ENCODE data around the gene RNF175.
A peak's percentile ranks its signal among the peaks of the same experiment; 100 is the strongest.

RNF175 gene

GRCh38 chr4:153745651-153746050, 14.2 kb downstream of the RNF175 start:
- DNase-seq (ENCODE audit: low spot score) = no peak

DNA sequence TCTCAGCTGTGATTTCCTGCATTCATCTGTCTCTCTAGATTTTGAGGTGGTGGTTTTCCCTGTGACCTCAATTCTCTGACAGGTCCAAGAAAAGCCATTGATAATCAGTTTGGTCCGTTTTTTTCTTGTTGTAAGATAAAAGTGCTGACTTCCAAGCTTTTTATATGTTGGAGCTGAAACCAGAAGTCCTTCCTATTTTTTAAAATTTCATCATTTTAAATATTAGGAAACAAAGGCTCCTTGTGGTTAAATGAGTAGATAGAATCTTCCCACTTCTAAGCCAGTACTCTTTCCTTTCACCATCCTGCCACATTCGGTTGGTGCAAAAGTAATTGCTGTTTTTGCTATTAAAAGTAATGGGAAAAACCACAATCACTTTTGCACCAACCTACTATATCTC, 18.3 kb downstream of the RNF175 start:
- DNase-seq (ENCODE audit: low spot score) = no peak

- no peak for DNase-seq (ENCODE audit: low spot score)
These were observed 23.8 kb downstream of the RNF175 start for GRCh38 chr4:153735906-153736461.

- DNase-seq (ENCODE audit: low spot score) = peak; percentile 12
These were observed 25.9 kb downstream of the RNF175 start for GRCh38 chr4:153733751-153734448.

GRCh38 chr4:153731239-153731638, 28.6 kb downstream of the RNF175 start:
- DNase-seq (ENCODE audit: low spot score) = no peak

GRCh38 chr4:153729895-153730294, 29.9 kb downstream of the RNF175 start:
- DNase-seq (ENCODE audit: low spot score) = no peak

DNA sequence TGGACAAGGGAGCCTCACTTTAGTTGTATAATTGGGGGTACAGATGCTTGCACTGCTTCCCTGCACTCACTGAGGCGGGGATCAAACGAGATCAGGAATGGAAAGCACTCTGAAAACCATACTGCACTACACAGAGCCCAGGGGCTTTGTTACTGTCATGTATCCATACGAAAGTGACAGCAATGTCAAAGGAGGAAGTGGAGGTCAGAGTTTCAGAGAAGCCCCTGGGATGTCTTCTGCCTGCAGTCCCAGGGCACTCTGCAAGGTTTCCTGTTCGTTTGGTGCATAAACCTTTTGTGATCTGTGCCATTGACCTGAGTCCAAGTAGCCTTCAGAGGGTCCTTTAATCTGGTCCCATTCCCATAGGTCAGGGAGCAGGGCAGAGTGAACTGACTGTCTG, 31.2 kb downstream of the RNF175 start:
- no peak for DNase-seq (ENCODE audit: low spot score)

DNA sequence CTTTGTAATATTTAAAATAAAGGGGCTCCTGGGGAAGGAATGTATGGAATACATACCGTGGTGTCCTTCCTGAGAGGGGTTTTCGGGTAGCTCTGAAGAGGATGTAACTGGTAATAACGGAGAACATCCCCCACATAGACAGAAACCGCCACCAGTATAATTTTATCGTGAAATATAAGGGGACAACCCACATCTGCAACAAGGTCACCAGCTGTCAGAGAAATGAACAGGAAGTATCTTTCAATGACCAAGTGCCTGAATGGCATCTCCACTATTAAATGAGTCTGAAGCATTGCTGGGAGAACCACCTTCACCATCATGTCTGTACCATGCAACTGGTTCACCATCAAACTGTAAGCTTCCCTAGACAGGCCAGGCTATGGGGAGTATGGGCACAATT, 31.7 kb downstream of the RNF175 start:
- no peak for DNase-seq (ENCODE audit: low spot score)

GRCh38 chr4:153725831-153726154, 34.0 kb downstream of the RNF175 start:
- DNase-seq (ENCODE audit: low spot score) = no peak

DNA sequence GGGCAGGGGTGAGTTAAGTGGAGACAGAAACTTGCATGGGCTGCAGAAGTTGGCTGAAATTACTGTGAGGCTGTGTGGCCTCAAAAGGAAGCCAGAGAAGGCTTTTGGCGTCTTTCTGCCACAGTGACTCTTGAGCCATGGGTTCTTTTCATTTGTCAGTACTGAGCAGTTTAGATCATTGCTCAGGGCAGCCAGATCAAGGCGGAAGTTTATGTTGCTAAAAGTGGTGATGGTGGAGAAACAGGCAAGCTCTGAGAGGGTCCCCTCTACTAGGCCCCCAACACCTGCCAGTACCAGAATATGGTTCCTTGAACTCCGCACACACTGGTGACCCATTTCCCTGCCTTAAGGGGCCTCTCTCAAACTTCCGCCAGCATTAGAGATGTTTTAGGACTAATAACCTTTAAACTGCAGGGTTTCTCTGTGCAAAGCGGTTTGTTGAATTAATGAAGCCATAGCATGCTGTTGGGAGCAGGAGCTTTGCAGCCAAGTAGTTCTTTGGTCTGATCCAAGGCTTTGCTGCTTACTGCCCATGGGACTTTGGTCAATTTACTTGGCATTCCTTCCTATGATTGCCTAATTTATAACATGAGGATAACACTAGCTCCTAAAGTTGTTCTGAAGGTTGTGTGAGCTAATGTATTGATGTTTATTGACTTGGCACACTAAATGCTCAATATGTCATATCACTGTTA, 34.5 kb downstream of the RNF175 start:
- no peak for DNase-seq (ENCODE audit: low spot score)

- peak; percentile 10 for DNase-seq (ENCODE audit: low spot score)
These were observed 35.2 kb downstream of the RNF175 start for GRCh38 chr4:153724606-153725005.

GRCh38 chr4:153722036-153722435, 37.8 kb downstream of the RNF175 start:
- DNase-seq (ENCODE audit: low spot score) = no peak

- no peak for DNase-seq (ENCODE audit: low spot score)
These were observed 45.8 kb downstream of the RNF175 start for GRCh38 chr4:153713866-153714646.

- no peak for DNase-seq (ENCODE audit: low spot score)
These were observed 49.1 kb downstream of the RNF175 start for GRCh38 chr4:153710681-153711080.

- no peak for DNase-seq (ENCODE audit: low spot score)
These were observed 53.3 kb downstream of the RNF175 start for GRCh38 chr4:153706519-153706918.

- DNase-seq (ENCODE audit: low spot score) = no peak
These were observed 53.9 kb downstream of the RNF175 start for GRCh38 chr4:153705743-153706468.

DNA sequence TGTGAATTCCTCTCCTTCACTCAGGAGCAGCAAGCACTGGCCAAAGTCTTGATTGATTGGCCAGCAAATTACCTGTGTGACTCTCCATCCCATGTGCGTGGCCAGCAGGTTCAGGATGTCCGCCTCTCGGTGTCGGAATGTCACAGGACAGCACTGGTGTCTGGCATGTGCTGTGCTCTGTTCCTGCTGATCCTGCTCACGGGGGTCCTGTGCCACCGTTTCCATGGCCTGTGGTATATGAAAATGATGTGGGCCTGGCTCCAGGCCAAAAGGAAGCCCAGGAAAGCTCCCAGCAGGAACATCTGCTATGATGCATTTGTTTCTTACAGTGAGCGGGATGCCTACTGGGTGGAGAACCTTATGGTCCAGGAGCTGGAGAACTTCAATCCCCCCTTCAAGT, 55.3 kb downstream of the RNF175 start:
- no peak for DNase-seq (ENCODE audit: low spot score)

DNA sequence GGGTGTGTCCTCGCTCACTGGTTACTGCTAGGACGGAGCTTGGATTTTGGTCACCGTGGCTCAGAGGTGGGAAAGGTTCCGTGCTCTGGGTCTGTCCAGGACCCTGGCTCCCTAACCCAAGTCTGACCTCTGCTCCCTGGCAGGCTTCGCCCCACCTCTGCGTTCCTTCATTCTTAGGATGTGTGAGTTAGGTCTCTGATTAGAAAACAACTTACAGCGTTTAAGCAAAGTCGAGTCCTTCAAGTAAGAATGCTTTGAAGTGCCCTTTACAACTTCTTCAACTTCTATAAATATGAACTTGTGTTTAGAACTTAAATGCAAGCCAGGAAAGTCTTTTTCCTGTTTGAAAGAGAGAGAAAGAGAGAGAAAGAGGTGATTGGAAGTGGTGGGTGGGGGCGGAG, 74.9 kb downstream of the RNF175 start:
- DNase-seq (ENCODE audit: low spot score) = no peak

DNA sequence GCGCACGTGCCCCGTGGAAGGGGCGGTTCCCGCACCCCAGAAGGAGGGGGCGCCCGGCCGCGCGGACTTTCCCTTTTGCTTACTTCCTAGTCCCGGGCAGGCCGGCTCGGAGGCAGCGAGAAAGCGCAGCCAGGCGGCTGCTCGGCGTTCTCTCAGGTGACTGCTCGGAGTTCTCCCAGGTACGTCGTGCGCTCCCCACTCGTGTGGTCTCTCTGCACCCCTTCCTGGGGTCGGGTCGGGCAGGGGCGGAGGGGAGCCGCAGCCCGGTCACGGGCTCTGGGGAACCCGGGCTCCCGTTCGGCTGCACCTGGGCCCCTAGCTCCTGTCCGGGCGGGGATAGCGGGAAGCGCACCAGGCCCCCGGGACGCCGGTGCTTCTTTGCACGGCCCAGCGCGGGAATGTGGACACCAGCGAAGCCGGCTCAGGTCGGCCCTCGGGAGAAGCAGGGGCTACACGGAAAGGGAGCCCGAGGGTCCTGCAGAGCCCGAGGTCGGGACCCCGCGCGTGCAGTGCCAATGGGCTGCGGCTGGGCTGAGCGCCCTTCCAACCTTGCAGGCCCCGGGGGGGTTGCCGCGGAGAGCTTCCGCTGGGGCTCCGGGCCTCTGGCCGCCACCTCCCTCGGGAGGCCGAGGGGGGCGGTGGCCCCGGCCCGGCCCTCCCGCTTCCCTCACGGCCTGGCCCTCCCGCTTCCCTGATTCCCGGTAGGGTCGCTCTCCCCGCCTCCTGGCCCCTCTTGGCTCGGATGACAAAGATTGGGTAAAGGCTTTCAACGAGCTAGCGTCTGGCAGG, 75.4 kb downstream of the RNF175 start, which contains the start of gene TLR2:
TLR2 (plus strand) TSS at position 99 of the 789 bp plus-strand sequence. CDS start 18,628 bp downstream, outside the sequence.
- peak; percentile 9 for DNase-seq (ENCODE audit: low spot score)

DNA sequence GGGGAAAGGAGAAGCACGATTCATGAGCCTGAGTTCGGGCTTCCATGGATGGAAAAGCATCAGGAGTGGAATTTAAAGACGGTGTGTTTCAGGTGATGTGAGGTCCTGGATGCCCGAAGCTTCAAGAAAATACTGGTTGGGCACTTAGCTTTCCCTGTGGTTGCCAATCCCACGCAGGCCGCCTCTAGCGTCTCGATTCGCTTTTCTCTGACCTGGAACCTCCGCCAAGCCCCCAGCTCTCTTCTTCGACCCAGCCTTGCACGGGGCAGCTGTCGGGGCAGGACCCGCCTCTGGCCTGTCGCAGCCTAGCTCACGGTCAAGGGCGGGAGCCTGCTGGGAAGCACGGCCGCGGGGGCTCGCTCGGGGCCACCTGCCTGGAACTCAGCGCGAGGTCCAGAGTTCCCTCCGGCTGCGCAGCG, 76.1 kb downstream of the RNF175 start:
- DNase-seq (ENCODE audit: low spot score) = no peak

DNA sequence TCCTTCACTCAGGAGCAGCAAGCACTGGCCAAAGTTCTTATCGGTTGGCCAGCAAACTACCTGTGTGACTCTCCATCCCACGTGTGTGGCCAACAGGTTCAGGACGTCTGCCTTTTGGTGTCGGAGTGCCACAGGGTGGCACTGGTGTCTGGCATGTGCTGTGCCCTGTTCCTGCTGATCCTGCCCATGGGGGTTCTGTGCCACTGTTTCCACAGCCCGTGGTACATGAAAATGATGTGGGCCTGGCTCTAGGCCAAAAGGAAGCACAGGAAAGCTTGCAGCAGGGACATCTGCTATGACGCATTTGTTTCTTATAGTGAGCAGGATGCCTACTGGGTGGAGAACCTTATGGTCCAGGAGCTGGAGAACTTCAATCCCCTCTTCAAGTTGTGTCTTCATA, 80.3 kb downstream of the RNF175 start:
- no peak for DNase-seq (ENCODE audit: low spot score)

Data from activated CD4-positive, alpha-beta T cell treated with anti-CD3 and anti-CD28 coated beads, Interleukin-2, Interleukin-4, amounts not matched to agents 100 ng/mL and 50 ng/mL, durations not matched to agents 16 hours and 8 hours (primary cell).